Measurements from ENCODE around the gene GAB1. TPM values are rescaled to one million over a fixed set of nuclear protein-coding genes. Genes with fewer than 3 reads are reported as not detected.
A peak's percentile ranks its signal among the peaks of the same experiment; 100 is the strongest.

GAB1 gene
- total RNA-seq, 1 experiment from 2014 or later, result 29.4 TPM

- TSS peak; percentile 49 for BruUV-seq (replicated peaks)
- H3K9me3 ChIP-seq (ENCODE audit: insufficient read depth, low read depth), result no peaks in the 10 kb centered on the region
- POLR2A ChIA-PET (ENCODE audit: unreplicated experiment), result interaction anchor here (0.5 to 0.7 kb wide), 4 partner anchors 168 to 1800 kb away, joined by 3 to 9 read pairs (median 3); no protein-coding TSS in a partner anchor
These were observed 176.9 kb downstream of the GAB1 start, which contains the start of gene SMARCA5 for GRCh38 chr4:143513314-143514168. Gene SMARCA5, plus strand, starts transcription at chr4:143513702. Its CDS starts 223 bp downstream, at chr4:143513925.

DNA sequence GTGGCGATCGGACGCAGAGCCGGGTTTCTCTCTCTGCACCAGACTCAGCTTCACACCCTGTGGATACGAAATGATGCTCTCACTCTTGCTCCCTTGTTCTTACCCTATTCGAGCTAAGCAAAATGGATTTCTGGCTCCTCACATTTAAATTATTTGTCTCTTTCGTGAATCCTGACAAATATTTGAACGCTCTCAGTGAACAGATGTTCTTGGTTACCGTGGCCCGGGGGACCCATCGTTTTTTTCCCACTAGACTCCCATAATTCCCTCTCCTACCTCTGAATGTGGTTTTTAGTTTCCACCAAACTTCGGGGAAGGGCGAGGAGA is 177.5 kb downstream of the GAB1 start:
- TF ChIP-seq EZH2 (IDR thresholded peaks at IDR 0.05; ENCODE audit: low read depth), result no peak
- TF ChIP-seq, protein P1, sequence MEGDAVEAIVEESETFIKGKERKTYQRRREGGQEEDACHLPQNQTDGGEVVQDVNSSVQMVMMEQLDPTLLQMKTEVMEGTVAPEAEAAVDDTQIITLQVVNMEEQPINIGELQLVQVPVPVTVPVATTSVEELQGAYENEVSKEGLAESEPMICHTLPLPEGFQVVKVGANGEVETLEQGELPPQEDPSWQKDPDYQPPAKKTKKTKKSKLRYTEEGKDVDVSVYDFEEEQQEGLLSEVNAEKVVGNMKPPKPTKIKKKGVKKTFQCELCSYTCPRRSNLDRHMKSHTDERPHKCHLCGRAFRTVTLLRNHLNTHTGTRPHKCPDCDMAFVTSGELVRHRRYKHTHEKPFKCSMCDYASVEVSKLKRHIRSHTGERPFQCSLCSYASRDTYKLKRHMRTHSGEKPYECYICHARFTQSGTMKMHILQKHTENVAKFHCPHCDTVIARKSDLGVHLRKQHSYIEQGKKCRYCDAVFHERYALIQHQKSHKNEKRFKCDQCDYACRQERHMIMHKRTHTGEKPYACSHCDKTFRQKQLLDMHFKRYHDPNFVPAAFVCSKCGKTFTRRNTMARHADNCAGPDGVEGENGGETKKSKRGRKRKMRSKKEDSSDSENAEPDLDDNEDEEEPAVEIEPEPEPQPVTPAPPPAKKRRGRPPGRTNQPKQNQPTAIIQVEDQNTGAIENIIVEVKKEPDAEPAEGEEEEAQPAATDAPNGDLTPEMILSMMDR (conservative IDR thresholded peaks at IDR 0.05), result no peak
- peak overlapping the region; percentile 93 for H3K4me3 ChIP-seq
- intact Hi-C loops (cut with micrococcal nuclease; ENCODE audit: unreplicated experiment), result no loop called here
- peaks cover 50% of the 10 kb centered on the region for H3K79me2 ChIP-seq (ENCODE audit: low read depth)
- no peaks in the 10 kb centered on the region for H3K9me2 ChIP-seq (ENCODE audit: insufficient read depth)
- H4K20me1 ChIP-seq (ENCODE audit: insufficient read depth), result peaks cover 28% of the 10 kb centered on the region
- H3K36me3 ChIP-seq (ENCODE audit: low read depth), result 0 out of 2 replicates have a peak, but pooled peaks cover 7% of the 10 kb centered on the region
- H3K9me3 ChIP-seq (ENCODE audit: insufficient read depth, low read depth), result no peaks in the 10 kb centered on the region
- CTCF ChIA-PET, result interaction anchor here (0.6 kb wide), 1 partner anchor 60 kb away, joined by 4 read pairs; no protein-coding TSS in a partner anchor
- H3K4me2 ChIP-seq, result peak overlapping the region; percentile 73
- H3K27me3 ChIP-seq (ENCODE audit: insufficient read depth, low read depth), result no peaks in the 10 kb centered on the region
- H2AFZ ChIP-seq, result peak overlapping the region; percentile 88
- no TSS peak for BruUV-seq (replicated peaks)
- POLR2A ChIA-PET (ENCODE audit: unreplicated experiment), result interaction anchor here (0.6 kb wide), 1 partner anchor 1068 kb away, joined by 3 read pairs; no protein-coding TSS in a partner anchor
- peaks cover 13% of the 10 kb centered on the region for H3K4me1 ChIP-seq (replicated peaks; ENCODE audit: insufficient read depth)
- peaks cover 5% of the 10 kb centered on the region; the same call in 1 of the 2 replicates for H3F3A ChIP-seq (ENCODE audit: insufficient read depth, low read depth)
- H3K27ac ChIP-seq, result peak overlapping the region; percentile 81
- DNase-seq, result no peak

More at GRCh38 chr4:143513314-143514168, 176.9 kb downstream of the GAB1 start, which contains the start of gene SMARCA5:
- intact Hi-C loops (cut with micrococcal nuclease; ENCODE audit: unreplicated experiment), result loop anchor here (1.0 kb wide), 2 partner anchors 177 to 329 kb away; partner anchors contain the start of genes GAB1 and USP38
- Histone ChIP-seq H3K4me3 (peak within 1 kb of the TSS; percentile 93), H3K79me2 (ENCODE audit: low read depth) (peaks cover 45% of the 10 kb centered on the region), H2AFZ (peak within 1 kb of the TSS; percentile 88), H3K9me2 (ENCODE audit: insufficient read depth) (no peaks in the 10 kb centered on the region), H3K4me1 (replicated peaks; ENCODE audit: insufficient read depth) (peaks cover 13% of the 10 kb centered on the region), H3K4me2 (peak within 1 kb of the TSS; percentile 73), H4K20me1 (ENCODE audit: insufficient read depth) (peaks cover 28% of the 10 kb centered on the region), H3K36me3 (ENCODE audit: low read depth) (0 out of 2 replicates have a peak, but pooled peaks cover 7% of the 10 kb centered on the region), H3F3A (ENCODE audit: insufficient read depth, low read depth) (peaks cover 5% of the 10 kb centered on the region; the same call in 1 of the 2 replicates), H3K27me3 (ENCODE audit: insufficient read depth, low read depth) (no peaks in the 10 kb centered on the region), H3K27ac (peak within 1 kb of the TSS; percentile 81)
- DNase-seq, result peak; percentile 90 to 96
- TF ChIP-seq EZH2 (IDR thresholded peaks at IDR 0.05; ENCODE audit: low read depth), result no peak
- TF ChIP-seq, protein P1 (conservative IDR thresholded peaks at IDR 0.05), result no peak
- CTCF ChIA-PET, result interaction anchor here (0.6 kb wide), 1 partner anchor 59 kb away, joined by 4 read pairs; no protein-coding TSS in a partner anchor

- H3F3A ChIP-seq (ENCODE audit: insufficient read depth, low read depth), result peaks cover 5% of the 10 kb centered on the region; the same call in 1 of the 2 replicates
- peak overlapping the region; percentile 88 for H2AFZ ChIP-seq
- intact Hi-C loops (cut with micrococcal nuclease; ENCODE audit: unreplicated experiment), result no loop called here
- H3K36me3 ChIP-seq (ENCODE audit: low read depth), result 0 out of 2 replicates have a peak, but pooled peaks cover 7% of the 10 kb centered on the region
- H4K20me1 ChIP-seq (ENCODE audit: insufficient read depth), result peaks cover 28% of the 10 kb centered on the region
- CTCF ChIA-PET, result interaction anchor here (0.6 kb wide), 1 partner anchor 60 kb away, joined by 4 read pairs; no protein-coding TSS in a partner anchor
- peaks cover 13% of the 10 kb centered on the region for H3K4me1 ChIP-seq (replicated peaks; ENCODE audit: insufficient read depth)
- H3K4me2 ChIP-seq, result peak overlapping the region; percentile 73
- no peaks in the 10 kb centered on the region for H3K9me3 ChIP-seq (ENCODE audit: insufficient read depth, low read depth)
- no peak for TF ChIP-seq EZH2 (IDR thresholded peaks at IDR 0.05; ENCODE audit: low read depth)
- TF ChIP-seq, protein P1 (conservative IDR thresholded peaks at IDR 0.05), result no peak
- H3K4me3 ChIP-seq, result peak overlapping the region; percentile 93
- POLR2A ChIA-PET (ENCODE audit: unreplicated experiment), result interaction anchor here (0.6 kb wide), 1 partner anchor 1068 kb away, joined by 3 read pairs; no protein-coding TSS in a partner anchor
- peak in 1 of 2 experiments; percentile 27 for DNase-seq
- no TSS peak for BruUV-seq (replicated peaks)
- no peaks in the 10 kb centered on the region for H3K9me2 ChIP-seq (ENCODE audit: insufficient read depth)
- H3K27ac ChIP-seq, result peak overlapping the region; percentile 81
- H3K27me3 ChIP-seq (ENCODE audit: insufficient read depth, low read depth), result no peaks in the 10 kb centered on the region
- H3K79me2 ChIP-seq (ENCODE audit: low read depth), result peaks cover 51% of the 10 kb centered on the region
These were observed 177.8 kb downstream of the GAB1 start for GRCh38 chr4:143514497-143514896.

Data from PC-9 (cell line).